HCT116 (cell line): ENCODE data around the gene MAP3K9. TPM values are rescaled to one million over a fixed set of nuclear protein-coding genes. Genes with fewer than 3 reads are reported as not detected.
A peak's percentile ranks its signal among the peaks of the same experiment; 100 is the strongest.

ENCODE experiments used
- ATAC-seq: fragments of 200-7000 bp; cut with Tn5 transposase; 2 replicates; pipeline ENCODE4 v1.9.1; 2020; ENCODE audit warnings: mild to moderate bottlenecking, moderate library complexity
- BruUV-seq: library from RNA; stranded (reverse); fragments of 400-500 nt; replicated peaks from 2 replicates; lab custom pipeline; 2021; lab: Mats Ljungman, UMichigan
- CTCF ChIA-PET: fragments of 300-600 bp; sonication (Branson Sonifier 250); formaldehyde crosslinking; loops from one replicate; lab custom pipeline; 2021; ENCODE audit warnings: antibody characterized with exemption; lab: Charles Lee
- POLR2A ChIA-PET: fragments of 300-600, 350-600 bp; sonication (Branson Sonifier 250); formaldehyde crosslinking; loops from one replicate; lab custom pipeline; 2021; ENCODE audit warnings: antibody characterized with exemption; lab: Charles Lee
- RAD21 ChIA-PET, 2 experiments: fragments of 300-600 bp; sonication (Branson Sonifier 250); formaldehyde crosslinking; loops; one replicate each; lab custom pipeline; 2023; ENCODE audit warnings: low total read pairs in 2 of 2; ENCODE audit not compliant: uncharacterized antibody in 2 of 2, unreplicated experiment in 2 of 2, low non-redundant PET in 1 of 2; lab: Charles Lee
- DNase-seq: peaks from one replicate; pipeline ENCODE4 v3.0.0-alpha.2; 2010; ENCODE audit warnings: low read depth, low spot score
- H2AFZ ChIP-seq: fragments of 200-600 bp; shearing (Covaris generic), sonication (generic); 2 replicates; pipeline ENCODE4 v1.6.1; 2017; ENCODE audit warnings: low read depth, mixed run types, mixed read lengths, antibody characterized with exemption, low read length; ENCODE audit not compliant: poor library complexity, severe bottlenecking
- H3K27ac ChIP-seq: 2 replicates; pipeline ENCODE4 v1.5.1; 2012; ENCODE audit warnings: low read depth, low read length
- H3K27me3 ChIP-seq: fragments of 200-600 bp; sonication (generic); 2 replicates; pipeline ENCODE4 v1.6.1; 2016; ENCODE audit warnings: mixed run types, low read length, mixed read lengths; ENCODE audit not compliant: insufficient read depth
- H3K36me3 ChIP-seq, 2 experiments: fragments of 200-500 bp in 1 of 2; fragments of 200-600 bp in 1 of 2; sonication (Bioruptor generic) in 1 of 2; sonication (generic) in 1 of 2; 2 replicates each; pipeline versions ENCODE4 v1.5.1 to v1.6.1; 2014 to 2016; ENCODE audit warnings: low read length in 2 of 2, inconsistent platforms in 1 of 2, mixed read lengths in 1 of 2, mixed run types in 1 of 2; ENCODE audit not compliant: insufficient read depth in 2 of 2, control insufficient read depth in 1 of 2
- H3K4me1 ChIP-seq, 2 experiments: fragments of 200-600 bp in 1 of 2; sonication (generic) in 1 of 2; 2 replicates each; pipeline versions ENCODE4 v1.5.1 to v1.6.1; 2012 to 2017; ENCODE audit warnings: low read length in 2 of 2, inconsistent platforms in 1 of 2, mild to moderate bottlenecking in 1 of 2, mixed read lengths in 1 of 2, mixed run types in 1 of 2, moderate library complexity in 1 of 2; ENCODE audit not compliant: insufficient read depth in 2 of 2, control insufficient read depth in 1 of 2
- H3K4me2 ChIP-seq: fragments of 200-600 bp; sonication (generic); 2 replicates; pipeline ENCODE4 v1.6.1; 2017; ENCODE audit warnings: mixed run types, low read length, mixed read lengths
- H3K4me3 ChIP-seq, 2 experiments: fragments of 200-600 bp in 1 of 2; sonication (generic) in 1 of 2; replicated peaks in 1 of 2; 2 replicates each; pipeline ENCODE4 v1.5.1; 2011 to 2016; ENCODE audit warnings: low read length in 2 of 2, control low read depth in 1 of 2, low read depth in 1 of 2, mild to moderate bottlenecking in 1 of 2, mixed read lengths in 1 of 2, mixed run types in 1 of 2
- H3K79me2 ChIP-seq: fragments of 200-600 bp; sonication (generic); 2 replicates; pipeline ENCODE4 v1.6.1; 2017; ENCODE audit warnings: mild to moderate bottlenecking, mixed run types, low read length, moderate library complexity, mixed read lengths; ENCODE audit not compliant: insufficient read depth
- H3K9ac ChIP-seq: fragments of 200-600 bp; sonication (generic); 2 replicates; pipeline ENCODE4 v1.6.1; 2016; ENCODE audit warnings: low read length, mixed read lengths
- H3K9me2 ChIP-seq: fragments of 200-600 bp; sonication (generic), shearing (Covaris generic); 2 replicates; pipeline ENCODE4 v1.6.1; 2017; ENCODE audit warnings: mixed run types, mild to moderate bottlenecking, moderate library complexity; ENCODE audit not compliant: insufficient read depth
- H3K9me3 ChIP-seq, 2 experiments: fragments of 200-500 bp in 1 of 2; fragments of 200-600 bp in 1 of 2; sonication (Bioruptor generic) in 1 of 2; sonication (generic) in 1 of 2; 2 replicates each; pipeline ENCODE4 v1.6.1; 2014 to 2017; ENCODE audit warnings: low read length in 2 of 2, mixed read lengths in 2 of 2, inconsistent platforms in 1 of 2, low read depth in 1 of 2, mild to moderate bottlenecking in 1 of 2, mixed run types in 1 of 2, moderate library complexity in 1 of 2; ENCODE audit not compliant: control insufficient read depth in 1 of 2, insufficient read depth in 1 of 2
- H4K20me1 ChIP-seq: fragments of 200-600 bp; sonication (generic), shearing (Covaris generic); 2 replicates; pipeline ENCODE4 v1.6.1; 2017; ENCODE audit warnings: mixed run types, mild to moderate bottlenecking, moderate library complexity; ENCODE audit not compliant: insufficient read depth
- ATF3 ChIP-seq: IDR thresholded peaks from 2 replicates; pipeline ENCODE4 v1.6.1; 2012
- CEBPB ChIP-seq: IDR thresholded peaks from 2 replicates; pipeline ENCODE4 v1.6.1; 2012; ENCODE audit warnings: low read depth
- CTCF ChIP-seq, 3 experiments: fragments of 200-600 bp in 1 of 3; sonication (generic) in 1 of 3; IDR thresholded peaks in 2 of 3; conservative IDR thresholded peaks in 1 of 3; 2 replicates each; pipeline ENCODE4 v1.5.1; 2012 to 2017; ENCODE audit warnings: low read depth in 2 of 3, low read length in 2 of 3, antibody characterized with exemption in 1 of 3, borderline replicate concordance in 1 of 3, control low read depth in 1 of 3, mild to moderate bottlenecking in 1 of 3, mixed read lengths in 1 of 3, mixed run types in 1 of 3, moderate library complexity in 1 of 3; ENCODE audit not compliant: insufficient read depth in 1 of 3
- JUND ChIP-seq: IDR thresholded peaks from 2 replicates; pipeline ENCODE4 v1.6.1; 2012
- MAX ChIP-seq: IDR thresholded peaks from 2 replicates; pipeline ENCODE4 v1.6.1; 2012
- POLR2A ChIP-seq: IDR thresholded peaks from 2 replicates; pipeline ENCODE4 v1.7.0; 2011; ENCODE audit warnings: borderline replicate concordance; ENCODE audit not compliant: insufficient read depth, insufficient read length; ENCODE audit errors: extremely low read depth
- REST ChIP-seq: IDR thresholded peaks from 2 replicates; pipeline ENCODE4 v1.6.1; 2012; ENCODE audit warnings: low read depth
- SP1 ChIP-seq: IDR thresholded peaks from 2 replicates; pipeline ENCODE4 v1.6.1; 2012; ENCODE audit warnings: low read depth
- SRF ChIP-seq: IDR thresholded peaks from 2 replicates; pipeline ENCODE4 v1.6.1; 2012; ENCODE audit warnings: low read depth
- TCF7L2 ChIP-seq: IDR thresholded peaks from 2 replicates; pipeline ENCODE4 v1.7.0; 2011; ENCODE audit warnings: borderline replicate concordance, inconsistent platforms; ENCODE audit not compliant: insufficient read depth, insufficient read length; ENCODE audit errors: extremely low read depth
- YY1 ChIP-seq: IDR thresholded peaks from 2 replicates; pipeline ENCODE4 v1.6.1; 2011; ENCODE audit warnings: low read length, low read depth, moderate library complexity, mild to moderate bottlenecking; ENCODE audit not compliant: insufficient replicate concordance; ENCODE audit errors: extremely low read depth
- ZFX ChIP-seq: fragments of 450-650 bp; IDR thresholded peaks from 2 replicates; pipeline ENCODE4 v1.6.1; 2017
- ZNF274 ChIP-seq: fragments of 200-500 bp; sonication (Bioruptor generic); IDR thresholded peaks from 2 replicates; pipeline ENCODE4 v1.6.1; 2014; ENCODE audit warnings: mild to moderate bottlenecking, low read depth, low read length, inconsistent platforms
- intact Hi-C: fragments of 100-400 bp; cut with micrococcal nuclease; formaldehyde crosslinking; loops from 2 replicates; pipeline ENCODE4 v1.10.0; 2022
- total RNA-seq: library from RNA; stranded (reverse); gene quantifications from one replicate; pipeline ENCODE4 v1.2.1, GENCODE V29; 2021; ENCODE audit not compliant: unreplicated experiment

MAP3K9 gene
- total RNA-seq, 1 experiment from 2014 or later: 11.7 TPM

- RAD21 ChIA-PET: no interaction called here
- no TSS peak for BruUV-seq
- POLR2A ChIA-PET: no interaction called here
- Histone ChIP-seq H3K9me3 (no peaks in the 10 kb centered on the region), H3K4me3 (no peak overlapping the region), H4K20me1 (no peaks in the 10 kb centered on the region), H3K79me2 (no peaks in the 10 kb centered on the region), H2AFZ (no peak overlapping the region), H3K36me3 (no peaks in the 10 kb centered on the region), H3K4me2 (peak overlapping the region; percentile 32), H3K9ac (no peak overlapping the region), H3K27ac (no peak overlapping the region), H3K9me2 (no peaks in the 10 kb centered on the region), H3K27me3 (no peaks in the 10 kb centered on the region), H3K4me1 (peaks cover 4 to 19% of the 10 kb centered on the region in 2 experiments; a peak in 3 of 4 replicates)
- peak; percentile 74 for ATAC-seq
- intact Hi-C loops: no loop called here
- CTCF ChIA-PET: interaction anchor here (0.9 kb wide), 1 partner anchor 15 kb away, joined by 4 read pairs; no protein-coding TSS in a partner anchor
- no peak for TF ChIP-seq REST
- TF ChIP-seq SP1: no peak
- TF ChIP-seq ZNF274: no peak
- TF ChIP-seq YY1: no peak
- TF ChIP-seq JUND: peak; percentile 5; the same call in 1 of the 2 replicates
- no peak for TF ChIP-seq SRF
- no peak for TF ChIP-seq ATF3
- no peak for TF ChIP-seq CTCF (IDR thresholded peaks at IDR 0.05 in 2 of 3, conservative IDR thresholded peaks at IDR 0.05 in 1 of 3; ENCODE audit: borderline replicate concordance in 1 of 3, insufficient read depth in 1 of 3, low read depth in 2 of 3, low read length in 2 of 3)
- no peak for TF ChIP-seq ZFX
- no peak for TF ChIP-seq POLR2A
- TF ChIP-seq CEBPB: no peak
- TF ChIP-seq TCF7L2: no peak
- peak; percentile 62 for TF ChIP-seq MAX
- no peak for DNase-seq
Measured at GRCh38 chr14:70698288-70698687, 111.0 kb downstream of the MAP3K9 start.
